T-helper 17 cell (primary cell): Measurements from ENCODE around the gene LOC101059915.
A peak's percentile ranks its signal among the peaks of the same experiment; 100 is the strongest.
"Not testable (repeated sequence)": the region's sequence is repeated elsewhere in the genome, so short reads cannot be mapped to it uniquely, and the experiment has no call there.

Experiments used
- ATAC-seq: fragments of 150-1000 bp; cut with Tn5 transposase; 2 replicates; pipeline ENCODE4 v1.10.0; 2021; ENCODE audit warnings: mild to moderate bottlenecking, moderate library complexity
- DNase-seq, 3 donors: peaks; one replicate each; pipeline versions ENCODE4 v3.0.0 to v3.0.0-alpha.2; 2020 to 2021
- H3K9me3 ChIP-seq: one replicate; pipeline ENCODE4 v1.7.0; 2013; ENCODE audit warnings: low read length, mild to moderate bottlenecking; ENCODE audit not compliant: control insufficient read depth, poor library complexity, severe bottlenecking
- H3K27ac Mint-ChIP-seq: one replicate; pipeline ENCODE4 v1.8.0; 2022; ENCODE audit warnings: mild to moderate bottlenecking, moderate library complexity, mixed read lengths
- H3K27me3 Mint-ChIP-seq: one replicate; pipeline ENCODE4 v1.8.0; 2022; ENCODE audit warnings: mixed read lengths
- H3K36me3 Mint-ChIP-seq: one replicate; pipeline ENCODE4 v1.8.0; 2022; ENCODE audit warnings: low read depth, mixed read lengths
- H3K4me1 Mint-ChIP-seq: one replicate; pipeline ENCODE4 v1.8.0; 2022; ENCODE audit warnings: mild to moderate bottlenecking, mixed read lengths
- H3K4me3 Mint-ChIP-seq: one replicate; pipeline ENCODE4 v1.8.0; 2022; ENCODE audit warnings: mild to moderate bottlenecking, moderate library complexity, mixed read lengths

The LOC101059915 gene

DNA sequence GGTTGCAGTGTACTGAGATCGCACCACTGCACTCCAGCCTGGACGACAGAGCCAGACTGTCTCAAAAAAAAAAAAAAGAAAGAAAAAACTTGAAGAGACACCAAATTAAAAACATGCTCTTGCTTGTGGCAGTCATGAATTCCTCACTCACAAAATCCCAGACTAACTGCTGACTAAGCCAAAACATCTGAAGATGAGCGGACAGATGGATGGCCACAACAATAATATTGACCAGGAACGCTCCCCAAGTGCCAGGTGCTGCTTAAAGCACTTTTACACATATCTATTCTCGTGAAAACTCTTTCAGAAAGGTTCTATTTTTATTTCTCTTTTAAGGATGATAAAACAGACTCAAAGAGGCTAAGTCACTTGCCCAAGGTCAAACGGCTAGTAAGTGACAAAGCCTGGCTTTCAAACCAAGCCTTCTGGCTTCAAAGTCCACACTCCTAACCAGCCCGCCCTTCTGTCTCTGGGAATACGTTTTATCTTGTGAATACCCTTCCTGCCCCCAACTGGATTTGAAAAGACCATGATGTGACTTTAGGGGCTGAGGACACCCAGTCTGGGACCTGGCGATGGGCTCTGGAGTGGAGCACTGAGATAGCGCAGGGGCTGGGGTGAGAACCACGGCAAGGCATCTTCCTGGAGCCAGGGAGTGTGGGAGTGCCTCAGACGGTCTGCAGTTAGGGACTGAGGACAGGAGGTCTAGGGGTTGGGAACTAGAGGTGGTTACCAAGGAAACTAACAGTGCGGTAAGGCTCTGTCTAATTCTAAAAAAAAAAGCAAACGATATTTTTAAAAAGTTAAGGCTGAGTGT lies 39.5 kb upstream of the LOC101059915 start:
- DNase-seq, result no peak
- Mint-ChIP-seq H3K4me1 (peaks cover 4% of the 10 kb centered on the region), H3K27ac (no peak overlapping the region), H3K27me3 (no peaks in the 10 kb centered on the region), H3K36me3 (no peaks in the 10 kb centered on the region), H3K4me3 (no peak overlapping the region)
- no peaks in the 10 kb centered on the region for H3K9me3 ChIP-seq
- ATAC-seq, result no peak

DNA sequence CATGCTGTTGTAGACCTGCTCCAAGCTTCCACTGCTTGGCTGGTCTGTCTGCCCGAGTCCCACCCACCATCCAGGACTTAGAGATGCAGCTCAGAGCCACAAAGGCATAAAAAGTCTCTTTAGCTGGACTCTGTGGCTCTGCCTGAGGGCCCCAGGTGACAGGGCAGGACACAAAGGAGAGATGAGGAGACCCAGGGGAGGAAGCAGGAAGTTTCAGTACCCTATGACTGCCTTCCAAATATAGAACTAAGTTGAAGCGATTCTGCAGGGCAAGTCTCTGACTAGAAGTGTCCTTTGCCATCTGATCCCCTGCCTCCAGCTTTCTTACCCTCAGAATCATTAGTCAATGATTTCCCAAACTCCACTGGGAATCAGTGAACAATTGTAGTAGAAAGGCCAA lies 37.9 kb upstream of the LOC101059915 start:
- ATAC-seq, result no peak
- no peak overlapping the region for H3K27ac Mint-ChIP-seq
- H3K9me3 ChIP-seq, result no peaks in the 10 kb centered on the region

DNA sequence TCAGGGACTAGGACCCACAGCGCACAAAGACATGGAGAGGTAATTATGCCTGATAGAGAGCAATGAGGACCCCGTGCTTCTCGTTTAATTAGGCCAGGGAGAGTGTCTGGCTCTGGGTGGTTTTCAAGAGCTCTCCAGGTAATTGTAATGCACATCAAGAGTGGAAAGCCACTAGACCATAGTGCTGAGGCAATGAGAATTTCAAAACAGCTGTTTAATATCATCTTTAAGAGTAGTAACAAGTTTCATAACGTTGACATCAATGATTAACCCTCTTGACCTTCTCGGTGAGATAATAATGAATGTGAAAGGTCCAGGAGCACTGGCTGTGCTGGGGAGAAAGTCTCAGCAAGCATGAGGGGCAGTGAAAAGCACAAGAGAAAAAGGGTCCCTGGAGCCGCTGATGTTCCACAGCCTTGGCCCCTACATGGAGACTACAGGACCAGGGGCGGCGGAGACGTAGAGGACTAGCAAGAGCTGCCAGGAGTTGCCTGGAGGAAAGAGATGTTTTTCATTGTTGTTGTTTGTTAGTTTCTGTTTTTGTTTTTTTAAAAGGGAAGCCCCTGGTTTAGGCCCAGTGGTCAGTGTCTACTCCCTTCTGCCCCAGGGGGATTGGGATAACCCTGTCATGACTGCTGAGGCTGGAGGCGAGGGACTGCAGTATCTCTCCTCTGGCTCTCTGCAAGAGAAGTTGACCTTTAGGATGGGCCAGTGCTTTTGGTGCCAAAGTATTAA lies 34.3 kb upstream of the LOC101059915 start:
- no peak overlapping the region for H3K27ac Mint-ChIP-seq
- H3K4me1 Mint-ChIP-seq, result peaks cover 10% of the 10 kb centered on the region
- H3K4me3 Mint-ChIP-seq, result no peak overlapping the region
- no peaks in the 10 kb centered on the region for H3K36me3 Mint-ChIP-seq
- ATAC-seq, result no peak
- no peaks in the 10 kb centered on the region for H3K27me3 Mint-ChIP-seq
- H3K9me3 ChIP-seq, result no peaks in the 10 kb centered on the region
- no peak for DNase-seq

More for the DNA sequence above, 37.9 kb upstream of the LOC101059915 start:
- H3K4me3 Mint-ChIP-seq, result no peak overlapping the region
- H3K4me1 Mint-ChIP-seq, result no peaks in the 10 kb centered on the region
- H3K27me3 Mint-ChIP-seq, result no peaks in the 10 kb centered on the region
- no peaks in the 10 kb centered on the region for H3K36me3 Mint-ChIP-seq
- no peak for DNase-seq

DNA sequence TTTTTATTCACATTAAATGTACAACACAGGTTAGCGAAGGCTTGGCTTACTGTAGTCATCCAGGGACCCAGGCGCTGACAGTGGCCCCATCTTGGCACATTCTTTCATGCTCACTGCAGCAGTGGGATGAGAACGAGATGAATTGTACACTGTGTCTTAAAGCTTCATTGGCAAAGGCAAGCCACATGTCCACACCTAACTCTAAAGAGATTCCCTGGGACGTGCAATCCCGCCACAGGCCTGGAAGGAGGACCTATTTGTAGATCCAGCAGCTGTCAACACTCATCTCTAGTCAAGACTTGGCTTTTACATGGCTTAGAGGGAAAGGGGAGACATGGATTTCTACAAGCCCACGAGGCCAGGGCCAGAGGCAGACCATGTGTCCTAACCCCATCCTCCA lies 33.0 kb upstream of the LOC101059915 start:
- Mint-ChIP-seq H3K27ac (no peak overlapping the region), H3K36me3 (no peaks in the 10 kb centered on the region), H3K4me3 (no peak overlapping the region), H3K4me1 (peaks cover 10% of the 10 kb centered on the region), H3K27me3 (no peaks in the 10 kb centered on the region)
- no peak for DNase-seq
- H3K9me3 ChIP-seq, result no peaks in the 10 kb centered on the region
- no peak for ATAC-seq

DNA sequence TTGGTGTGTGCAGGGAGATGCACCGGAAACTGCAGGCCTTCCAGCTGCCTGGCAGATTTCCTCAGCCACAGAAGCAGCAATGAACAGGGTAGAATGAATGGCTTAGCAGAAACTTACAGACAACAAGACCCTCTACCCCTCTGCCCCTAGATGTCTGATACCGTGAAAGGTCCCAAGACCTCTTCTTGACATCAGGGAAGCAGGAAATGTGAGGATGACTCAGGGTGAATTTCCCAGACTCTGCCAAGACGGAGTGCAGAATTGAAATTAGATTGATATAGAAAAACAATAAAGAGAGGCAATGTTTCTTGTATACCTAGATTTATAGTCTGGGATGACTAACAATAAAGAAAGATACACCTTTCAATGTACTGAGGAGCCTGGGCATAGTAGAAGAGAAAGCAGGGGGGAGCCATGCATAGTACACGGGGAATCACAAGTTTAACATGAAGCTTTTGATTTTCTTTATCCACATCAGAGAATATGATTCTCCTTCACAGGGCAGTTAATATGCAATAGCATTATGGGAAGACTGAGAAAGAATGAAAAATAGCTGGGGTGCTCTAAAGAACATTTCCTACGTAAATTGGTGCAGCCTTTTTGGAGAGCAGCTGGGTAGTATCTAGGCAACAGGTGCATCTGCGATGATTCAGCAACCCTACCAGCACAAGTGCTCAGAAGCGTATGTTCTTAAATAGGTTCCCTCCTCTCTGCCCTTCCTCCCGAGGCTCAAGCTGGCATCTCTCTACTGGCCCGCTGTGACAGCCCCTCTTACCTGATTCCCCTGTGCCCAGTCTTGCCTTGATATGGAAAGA lies 30.7 kb upstream of the LOC101059915 start:
- Mint-ChIP-seq H3K27ac (no peak overlapping the region), H3K4me1 (peaks cover 13% of the 10 kb centered on the region), H3K4me3 (no peak overlapping the region), H3K36me3 (no peaks in the 10 kb centered on the region), H3K27me3 (no peaks in the 10 kb centered on the region)
- no peak for DNase-seq
- peak; percentile 77 for ATAC-seq
- H3K9me3 ChIP-seq, result no peaks in the 10 kb centered on the region

DNA sequence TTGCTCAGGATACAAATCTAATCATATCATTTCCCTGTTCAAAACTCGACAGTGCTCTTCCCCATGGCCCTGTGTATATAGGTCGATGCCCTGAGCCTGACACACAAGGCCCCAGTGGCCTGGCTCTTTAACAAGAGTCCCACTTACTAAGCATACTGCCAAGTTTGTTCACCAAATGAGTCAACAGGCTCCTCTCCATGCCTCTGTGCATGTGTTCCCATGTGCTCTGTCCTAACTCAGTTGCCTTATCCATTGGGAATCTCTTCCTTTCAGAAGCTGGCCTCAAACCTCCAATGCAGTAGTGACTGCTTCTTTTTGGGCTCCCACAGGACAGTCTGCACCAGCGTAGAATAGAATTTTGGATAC lies 30.1 kb upstream of the LOC101059915 start:
- DNase-seq (no peak), ATAC-seq (peak; percentile 43)
- Mint-ChIP-seq H3K36me3 (no peaks in the 10 kb centered on the region), H3K4me1 (peaks cover 13% of the 10 kb centered on the region), H3K4me3 (no peak overlapping the region), H3K27ac (no peak overlapping the region), H3K27me3 (no peaks in the 10 kb centered on the region)
- H3K9me3 ChIP-seq, result no peaks in the 10 kb centered on the region

DNA sequence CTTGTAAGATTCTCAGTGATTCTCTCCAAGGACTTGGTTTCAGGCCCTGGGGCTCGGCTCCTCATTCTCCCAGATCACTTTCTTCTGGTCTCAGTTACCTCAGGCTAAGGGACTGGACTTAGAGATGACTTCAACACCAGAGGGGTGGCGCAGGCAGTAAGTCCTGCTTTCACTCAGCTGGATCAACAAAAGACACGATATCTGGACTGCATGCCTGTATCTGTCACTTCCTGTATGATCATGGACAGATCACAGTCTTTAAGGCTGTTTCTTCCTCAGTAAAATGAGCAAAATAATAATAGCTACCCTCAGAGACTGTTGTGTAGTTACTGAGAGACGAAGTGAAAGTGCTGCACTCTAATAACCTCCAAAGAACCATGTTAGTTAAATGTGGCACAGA lies 29.5 kb upstream of the LOC101059915 start:
- H3K4me1 Mint-ChIP-seq, result peaks cover 13% of the 10 kb centered on the region
- no peak overlapping the region for H3K27ac Mint-ChIP-seq
- no peak for DNase-seq
- H3K4me3 Mint-ChIP-seq, result no peak overlapping the region
- peak; percentile 20 for ATAC-seq
- no peaks in the 10 kb centered on the region for H3K36me3 Mint-ChIP-seq
- no peaks in the 10 kb centered on the region for H3K27me3 Mint-ChIP-seq
- H3K9me3 ChIP-seq, result no peaks in the 10 kb centered on the region

DNA sequence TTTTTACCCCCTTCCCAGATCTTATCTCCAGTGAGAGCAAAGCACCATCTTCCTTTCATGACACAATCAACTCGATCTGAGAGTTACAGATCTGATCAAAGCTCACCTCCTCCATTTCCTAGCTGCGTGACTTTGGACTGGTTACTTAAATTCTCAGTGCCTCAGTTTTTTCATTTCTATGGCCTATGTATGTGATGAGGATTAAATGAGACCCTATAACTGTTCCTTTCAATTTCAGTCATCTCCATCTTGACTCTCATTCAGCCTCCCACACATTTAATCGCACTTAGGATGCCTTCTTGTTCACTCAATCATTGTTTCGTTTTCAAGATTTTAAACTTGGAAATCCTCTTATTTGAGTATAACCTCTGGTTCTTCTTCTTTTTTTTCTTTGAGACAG lies 28.9 kb upstream of the LOC101059915 start:
- no peak overlapping the region for H3K27ac Mint-ChIP-seq
- ATAC-seq (no peak), DNase-seq (no peak)
- no peaks in the 10 kb centered on the region for H3K36me3 Mint-ChIP-seq
- H3K27me3 Mint-ChIP-seq, result no peaks in the 10 kb centered on the region
- no peaks in the 10 kb centered on the region for H3K9me3 ChIP-seq
- peaks cover 13% of the 10 kb centered on the region for H3K4me1 Mint-ChIP-seq
- no peak overlapping the region for H3K4me3 Mint-ChIP-seq

DNA sequence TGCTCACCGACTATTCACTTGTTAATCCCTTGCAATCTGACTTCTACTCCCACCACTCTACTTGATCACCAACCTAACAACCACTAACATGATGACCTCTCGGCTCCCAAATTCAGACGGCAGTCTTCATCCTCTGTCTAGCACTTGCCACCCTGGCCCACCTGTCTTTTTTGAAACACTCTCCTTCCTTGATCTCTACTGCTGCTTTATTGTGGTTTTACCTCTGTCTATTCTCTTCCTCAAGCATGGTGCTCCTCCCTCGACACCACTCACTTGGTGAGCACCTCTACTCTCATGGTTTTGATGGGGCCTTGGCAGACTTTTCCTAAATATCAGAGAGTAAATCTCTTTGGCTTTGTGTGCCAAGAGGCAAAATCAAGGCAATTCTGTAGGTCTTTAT lies 27.3 kb upstream of the LOC101059915 start:
- Mint-ChIP-seq H3K36me3 (no peaks in the 10 kb centered on the region), H3K4me3 (no peak overlapping the region), H3K27me3 (no peaks in the 10 kb centered on the region), H3K27ac (no peak overlapping the region), H3K4me1 (peaks cover 13% of the 10 kb centered on the region)
- DNase-seq, result no peak
- ATAC-seq, result peak; percentile 73
- H3K9me3 ChIP-seq, result no peaks in the 10 kb centered on the region

DNA sequence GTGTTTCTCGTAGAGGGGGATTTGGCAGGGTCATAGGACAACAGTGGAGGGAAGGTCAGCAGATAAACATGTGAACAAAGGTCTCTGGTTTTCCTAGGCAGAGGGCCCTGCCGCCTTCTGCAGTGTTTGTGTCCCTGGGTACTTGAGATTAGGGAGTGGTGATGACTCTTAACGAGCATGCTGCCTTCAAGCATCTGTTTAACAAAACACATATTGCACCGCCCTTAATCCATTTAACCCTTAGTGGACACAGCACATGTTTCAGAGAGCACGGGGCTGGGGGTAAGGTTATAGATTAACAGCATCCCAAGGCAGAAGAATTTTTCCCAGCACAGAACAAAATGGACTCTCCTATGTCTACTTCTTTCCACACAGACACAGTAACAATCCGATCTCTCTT lies 22.9 kb upstream of the LOC101059915 start:
- not testable (repeated sequence) for H3K27ac Mint-ChIP-seq, ATAC-seq, H3K36me3 Mint-ChIP-seq, H3K4me1 Mint-ChIP-seq, H3K9me3 ChIP-seq, H3K27me3 Mint-ChIP-seq, DNase-seq, H3K4me3 Mint-ChIP-seq

DNA sequence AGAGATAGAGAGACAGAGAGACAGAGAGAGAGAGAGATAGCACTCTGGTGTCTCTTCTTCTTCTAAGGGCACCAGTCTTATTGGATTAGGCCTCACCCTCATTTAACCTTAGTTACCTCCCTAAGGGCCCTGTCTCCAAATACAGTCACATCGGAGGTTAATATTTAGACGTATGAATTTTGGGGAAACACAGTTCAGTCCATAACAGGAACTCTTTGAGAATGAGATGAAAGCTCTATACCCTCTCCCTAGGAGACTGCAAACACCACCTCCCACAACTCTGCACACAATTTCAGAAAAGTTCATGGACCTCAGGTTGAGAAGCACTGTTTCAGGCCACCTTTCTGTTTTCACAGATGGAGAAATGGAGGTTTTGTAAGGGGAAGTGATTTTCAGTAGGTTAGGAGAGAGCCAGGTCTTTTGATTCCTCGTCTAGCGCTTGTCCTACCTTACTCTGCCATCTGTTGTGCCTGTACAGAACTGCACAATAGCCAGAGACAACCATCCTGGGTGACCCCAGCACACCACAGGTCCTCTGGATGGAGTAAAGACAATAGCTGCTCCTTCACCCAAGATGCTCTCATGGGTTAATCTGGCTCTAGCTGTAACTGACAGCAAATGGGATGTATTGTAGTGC lies 16.9 kb upstream of the LOC101059915 start:
- ATAC-seq, result peak; percentile 72
- no peaks in the 10 kb centered on the region for H3K4me1 Mint-ChIP-seq
- no peak overlapping the region for H3K4me3 Mint-ChIP-seq
- DNase-seq, result no peak
- H3K9me3 ChIP-seq, result no peaks in the 10 kb centered on the region
- H3K27ac Mint-ChIP-seq, result no peak overlapping the region
- no peaks in the 10 kb centered on the region for H3K27me3 Mint-ChIP-seq
- H3K36me3 Mint-ChIP-seq, result no peaks in the 10 kb centered on the region

DNA sequence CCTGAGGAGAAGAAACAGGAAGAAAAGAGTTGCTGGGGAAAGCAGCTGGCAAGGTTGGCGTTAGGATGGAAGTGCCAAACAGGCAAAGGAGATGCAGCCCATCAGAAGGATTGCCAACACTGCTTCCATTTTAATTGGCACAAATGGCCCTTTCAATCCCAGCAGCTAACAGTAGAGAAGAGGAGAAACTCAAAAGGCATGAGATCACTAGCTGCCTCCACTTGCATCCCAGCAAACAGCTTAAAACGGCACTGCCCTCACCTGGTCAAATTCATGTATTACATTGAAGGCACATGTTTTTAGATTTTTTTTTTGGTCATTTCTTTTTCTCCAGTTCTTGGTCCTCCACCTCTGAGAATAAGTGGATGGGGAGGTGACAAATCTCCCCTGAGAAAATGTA lies 14.9 kb upstream of the LOC101059915 start:
- H3K36me3 Mint-ChIP-seq, result no peaks in the 10 kb centered on the region
- ATAC-seq (peak; percentile 58), DNase-seq (peak in 1 of 3 donors; percentile 28)
- H3K27me3 Mint-ChIP-seq, result no peaks in the 10 kb centered on the region
- no peak overlapping the region for H3K27ac Mint-ChIP-seq
- H3K4me1 Mint-ChIP-seq, result peaks cover 5% of the 10 kb centered on the region
- no peaks in the 10 kb centered on the region for H3K9me3 ChIP-seq
- no peak overlapping the region for H3K4me3 Mint-ChIP-seq

DNA sequence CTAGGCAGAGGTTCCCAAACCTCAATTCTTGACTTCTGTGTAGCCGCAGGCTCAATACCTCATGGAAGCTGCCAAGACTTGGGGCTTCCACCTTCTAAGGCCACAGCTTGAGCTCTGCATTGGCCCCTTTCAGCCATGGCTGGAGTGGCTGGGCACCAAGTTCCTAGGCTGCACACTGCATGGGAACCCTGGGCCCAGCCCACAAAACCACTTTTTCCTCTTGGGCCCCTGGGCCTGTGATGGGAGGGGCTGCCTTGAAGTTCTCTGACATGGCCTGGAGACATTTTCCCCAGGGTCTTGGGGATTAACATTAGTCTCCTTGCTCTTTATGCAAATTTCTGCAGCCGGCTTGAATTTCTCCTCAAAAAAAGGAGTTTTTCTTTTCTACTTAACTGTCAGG lies 14.0 kb upstream of the LOC101059915 start:
- no peaks in the 10 kb centered on the region for H3K36me3 Mint-ChIP-seq
- peaks cover 5% of the 10 kb centered on the region for H3K4me1 Mint-ChIP-seq
- no peak overlapping the region for H3K4me3 Mint-ChIP-seq
- no peaks in the 10 kb centered on the region for H3K9me3 ChIP-seq
- no peak overlapping the region for H3K27ac Mint-ChIP-seq
- ATAC-seq, result no peak
- DNase-seq, result no peak
- no peaks in the 10 kb centered on the region for H3K27me3 Mint-ChIP-seq
